DMS53 treated with DMSO at 0.1 percent for 48 hours (cell line): ENCODE measurements around the gene AKAP8L.

Source experiments
- DNase-seq: peaks from one replicate; lab custom pipeline; 2025; ENCODE audit not compliant: unreplicated experiment; lab: John Stamatoyannopoulos, UW

AKAP8L gene

DNA sequence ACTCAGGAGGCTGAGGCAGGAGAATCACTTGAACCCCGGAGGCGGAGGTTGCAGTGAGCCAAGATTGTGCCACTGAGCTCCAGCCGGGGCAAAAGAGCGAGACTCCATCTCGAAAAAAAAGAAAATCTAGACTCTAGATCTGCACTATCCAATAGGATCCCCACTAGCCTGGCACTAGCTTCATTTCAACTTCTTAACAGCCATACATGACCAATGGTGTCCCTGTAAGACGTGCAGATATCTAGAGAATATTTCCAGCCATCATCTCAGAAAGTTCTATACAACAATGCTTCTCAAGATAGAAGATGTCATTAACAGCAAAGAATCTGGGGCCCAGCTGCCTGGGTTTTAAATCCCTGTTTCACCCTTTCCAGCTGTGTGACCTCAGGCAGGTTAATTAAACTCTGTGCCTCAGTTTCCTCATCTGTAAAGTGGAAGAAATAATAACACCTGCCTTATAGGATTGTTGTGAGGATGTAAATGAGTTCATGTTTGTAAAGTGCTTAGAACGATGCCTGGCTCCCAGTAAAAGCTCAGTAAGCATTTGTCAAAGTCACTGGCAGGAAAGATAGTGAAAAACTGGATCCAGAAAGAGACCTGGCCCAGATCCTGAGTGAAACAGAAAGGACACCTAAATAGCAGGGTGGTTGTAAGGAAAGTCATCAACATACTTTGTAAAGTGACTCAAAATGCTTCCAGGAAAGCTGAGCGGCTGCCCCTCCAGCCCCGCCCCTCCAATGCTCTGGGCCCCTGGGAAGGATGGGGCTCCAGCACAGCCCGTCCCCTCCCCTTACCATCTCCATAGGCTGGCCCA is 17.4 kb upstream of the AKAP8L start:
- no peak for DNase-seq

DNA sequence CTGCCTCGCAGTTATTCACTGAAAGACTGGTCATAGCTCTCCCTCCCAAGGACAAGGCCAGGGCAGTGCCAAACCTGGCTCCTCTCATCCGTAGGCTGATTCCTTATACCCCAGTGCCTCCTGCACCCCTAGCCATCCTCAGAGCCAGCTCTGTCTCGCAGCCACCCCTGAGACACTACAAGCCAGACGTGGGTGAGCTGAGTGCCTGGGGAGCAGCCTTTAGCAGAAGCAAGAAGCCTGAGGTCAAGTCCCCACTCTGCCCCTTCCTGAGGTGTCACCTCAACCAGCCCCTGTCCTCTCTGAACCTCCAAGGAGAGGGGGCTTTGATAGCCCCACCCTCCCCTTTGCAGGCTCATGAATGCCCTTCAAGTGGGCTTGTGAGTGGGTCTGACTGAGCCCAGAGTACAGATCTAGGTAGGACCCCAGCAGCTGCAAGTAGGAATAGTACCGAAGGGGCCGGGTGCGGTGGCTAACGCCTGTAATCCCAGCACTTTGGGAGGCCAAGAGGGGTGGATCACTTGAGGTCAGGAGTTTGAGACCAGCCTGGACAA is 14.8 kb upstream of the AKAP8L start:
- no peak for DNase-seq

DNA sequence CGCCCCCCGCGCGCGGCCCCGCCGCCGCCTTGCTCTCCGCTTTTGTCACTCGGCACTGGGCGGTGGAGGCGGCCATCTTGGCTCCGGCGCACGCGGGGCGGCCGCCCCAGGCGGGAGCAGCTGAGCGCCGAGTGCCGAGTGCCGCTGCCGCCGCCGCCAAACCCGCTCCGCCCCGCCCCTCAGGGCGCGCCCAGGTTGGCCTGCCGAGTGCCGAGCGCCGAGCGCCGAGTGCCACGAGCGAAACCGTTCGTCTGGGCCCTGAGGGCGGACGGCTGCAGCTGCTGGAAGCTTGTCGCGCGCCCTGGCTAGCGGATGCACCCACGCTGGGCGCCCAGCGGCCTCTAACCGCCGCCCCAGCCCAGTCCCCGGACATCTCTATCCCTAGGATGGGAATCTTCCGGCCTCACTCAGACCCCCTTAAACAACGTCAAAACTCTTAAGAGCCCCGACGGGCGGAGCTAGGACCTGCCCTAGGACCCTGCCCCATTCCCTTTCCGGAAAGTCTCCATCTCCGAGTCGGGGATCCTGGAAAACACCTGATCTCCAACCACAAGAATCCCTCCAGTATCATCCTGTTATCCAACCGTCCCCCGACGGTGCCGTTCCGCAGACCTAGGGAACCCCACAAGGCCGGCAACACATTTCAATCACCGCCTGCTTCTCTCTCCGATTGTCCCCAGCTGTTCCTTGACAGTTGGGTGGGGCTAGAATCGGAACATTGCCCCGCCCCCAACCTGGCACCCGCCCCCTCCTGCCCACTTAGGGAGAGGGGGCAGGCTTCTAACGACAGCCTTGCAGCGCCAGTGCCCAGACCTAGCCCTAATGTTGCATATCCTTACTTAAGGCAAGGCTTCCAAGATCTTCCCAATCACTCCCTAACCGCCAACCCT is 14.1 kb upstream of the AKAP8L start:
- peak; percentile 68 for DNase-seq

DNA sequence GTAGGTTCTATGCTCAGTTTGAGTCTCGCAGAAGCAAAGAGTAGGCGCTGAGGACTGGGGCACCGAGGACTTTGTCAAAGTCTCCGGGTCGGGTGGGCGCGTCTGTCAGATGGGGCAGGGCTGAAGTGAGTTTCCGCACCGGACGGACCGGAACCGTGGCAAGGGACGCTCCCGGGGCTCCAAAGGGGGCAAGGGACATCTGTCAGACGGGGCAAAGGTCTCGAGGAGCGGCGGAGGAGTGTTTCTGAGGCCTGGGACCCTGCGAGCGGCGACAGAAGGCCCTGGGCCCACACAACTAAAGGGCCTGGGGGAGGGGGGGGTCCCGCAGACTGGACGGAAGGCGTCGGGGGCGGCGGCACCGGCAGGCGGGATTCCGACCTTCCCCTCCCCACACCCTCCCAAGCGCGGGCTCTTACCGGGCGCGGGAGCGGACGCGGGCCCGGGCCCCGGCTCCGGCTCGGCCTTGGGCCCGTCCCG is 13.3 kb upstream of the AKAP8L start:
- no peak for DNase-seq

DNA sequence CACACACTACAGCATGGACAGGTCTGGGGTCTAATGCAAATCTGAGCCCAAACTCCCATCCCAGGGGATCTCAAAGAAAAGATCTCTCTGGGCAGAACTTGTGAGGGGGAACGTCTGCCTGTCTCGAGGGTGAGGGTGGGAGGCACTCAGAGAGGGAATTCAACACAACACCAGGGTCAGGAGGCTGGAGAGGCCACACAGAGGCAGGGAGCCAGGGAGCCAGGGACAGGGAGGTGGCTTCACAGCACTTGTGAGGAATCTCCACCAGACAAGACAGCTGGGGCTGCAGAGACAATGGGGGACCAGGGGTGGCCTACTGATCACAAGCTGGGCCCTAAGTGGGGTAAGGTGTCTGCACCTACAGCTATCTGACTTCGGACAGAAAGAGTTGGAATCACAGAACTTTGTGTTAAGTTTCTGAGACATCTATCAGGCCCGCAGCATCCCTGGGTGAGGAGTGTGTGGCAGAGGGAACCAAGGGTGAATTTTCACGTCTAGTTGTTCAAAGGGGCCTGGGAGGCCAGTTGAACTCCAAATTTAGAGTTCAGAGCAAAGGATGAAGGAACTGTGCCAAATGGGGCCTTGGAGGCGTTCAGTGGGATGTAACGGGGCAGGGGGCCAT is 12.7 kb upstream of the AKAP8L start:
- DNase-seq = no peak

DNA sequence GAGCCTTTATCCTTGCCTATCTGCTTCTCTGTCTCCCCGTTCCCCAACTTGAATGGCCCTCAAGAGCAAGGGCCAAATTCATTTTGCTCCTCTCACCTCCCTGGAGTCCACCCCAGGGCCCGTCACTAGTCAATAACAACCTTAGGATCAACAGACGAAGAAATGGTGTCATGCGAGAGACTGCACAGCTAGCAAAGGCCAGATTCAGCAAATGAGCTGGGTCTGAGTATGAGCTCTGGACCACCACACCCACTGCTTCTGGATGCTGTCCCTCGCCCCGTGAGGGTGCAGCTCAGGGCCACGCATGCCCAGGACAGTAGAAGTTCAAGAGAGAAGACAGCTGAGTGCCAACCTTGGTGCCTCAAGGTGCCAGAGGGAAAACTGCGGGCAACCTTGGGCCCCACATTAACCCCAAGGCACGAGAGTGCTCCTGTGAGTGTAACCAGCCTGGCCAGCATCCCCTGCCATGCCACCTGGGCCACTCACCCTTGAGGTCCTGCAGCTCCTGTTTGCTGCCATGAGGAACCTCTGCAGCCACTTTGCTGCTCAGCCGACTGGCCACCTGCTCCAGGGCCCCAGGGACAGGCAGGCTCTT is 11.8 kb upstream of the AKAP8L start:
- DNase-seq = no peak

DNA sequence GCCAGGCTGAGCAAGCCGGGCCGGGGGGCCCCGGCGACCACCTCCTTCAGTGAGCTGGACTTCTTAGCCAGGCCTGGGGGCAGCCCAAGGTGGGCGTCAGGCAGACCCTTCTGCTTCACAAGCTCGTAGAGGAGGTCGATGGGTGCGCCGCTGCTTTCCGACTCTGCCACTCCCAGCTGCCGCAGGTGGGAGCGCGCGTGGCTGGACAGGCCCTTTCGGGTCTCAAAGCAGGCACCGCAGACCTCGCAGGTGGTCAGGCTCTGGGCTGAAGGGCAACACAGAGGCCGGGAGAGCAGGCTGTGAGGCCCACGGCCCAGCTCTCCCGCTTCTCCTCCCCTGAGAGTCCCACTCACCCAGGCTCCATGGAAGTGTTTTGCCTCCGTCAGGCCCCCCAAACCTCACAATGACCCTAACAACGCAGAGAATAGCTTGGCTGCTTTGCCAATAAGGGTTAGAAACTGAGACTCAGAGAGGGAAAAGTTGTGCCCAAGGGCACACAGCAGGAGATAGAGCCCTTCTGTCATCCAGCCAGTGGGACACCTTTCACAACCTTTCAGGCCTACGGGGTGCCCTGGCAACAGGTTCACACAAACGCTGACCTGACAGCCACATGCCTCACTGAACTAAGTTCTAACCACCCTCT is 11.2 kb upstream of the AKAP8L start:
- no peak for DNase-seq

DNA sequence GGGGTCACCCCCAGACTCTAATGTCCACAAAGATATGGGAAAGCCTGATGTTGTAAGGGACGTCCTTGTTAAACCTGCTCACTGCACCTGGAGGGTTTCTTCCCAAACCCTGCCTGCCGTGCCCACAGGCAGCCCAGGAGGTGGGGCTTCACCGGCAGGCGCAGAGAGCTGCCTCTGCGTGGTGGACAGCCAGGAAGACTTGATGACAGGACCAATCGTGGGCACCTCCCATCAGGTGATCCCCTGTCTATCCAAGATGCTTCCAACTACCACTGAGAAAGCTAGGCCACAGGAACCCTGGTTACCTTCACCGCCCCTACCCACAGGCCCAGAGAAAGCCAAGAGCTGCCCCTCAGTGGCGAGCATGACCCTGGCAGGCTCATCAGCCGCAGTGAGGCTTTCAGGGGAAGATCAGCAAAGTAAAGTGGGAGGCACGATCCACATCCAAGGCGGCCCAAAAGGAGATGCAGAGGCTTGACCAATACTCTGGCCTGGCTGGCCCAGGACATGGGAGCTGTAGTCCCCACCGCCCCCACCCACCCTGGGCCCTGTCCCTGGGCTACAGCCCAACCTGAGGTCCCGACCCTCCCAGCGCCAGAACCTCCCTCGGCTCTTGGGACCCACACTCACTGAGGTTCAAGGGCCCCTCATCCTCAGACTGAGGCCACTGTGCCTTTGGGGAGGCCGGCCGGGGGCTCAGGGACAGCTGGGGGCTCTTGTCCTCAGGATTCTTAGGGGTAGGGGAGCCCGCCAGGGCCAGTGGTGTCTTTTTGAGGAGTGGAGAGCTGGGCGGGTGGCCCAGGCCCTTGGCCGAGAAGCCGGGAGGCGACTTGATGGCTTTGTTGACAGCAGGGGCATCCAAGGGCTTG is 10.4 kb upstream of the AKAP8L start:
- no peak for DNase-seq

DNA sequence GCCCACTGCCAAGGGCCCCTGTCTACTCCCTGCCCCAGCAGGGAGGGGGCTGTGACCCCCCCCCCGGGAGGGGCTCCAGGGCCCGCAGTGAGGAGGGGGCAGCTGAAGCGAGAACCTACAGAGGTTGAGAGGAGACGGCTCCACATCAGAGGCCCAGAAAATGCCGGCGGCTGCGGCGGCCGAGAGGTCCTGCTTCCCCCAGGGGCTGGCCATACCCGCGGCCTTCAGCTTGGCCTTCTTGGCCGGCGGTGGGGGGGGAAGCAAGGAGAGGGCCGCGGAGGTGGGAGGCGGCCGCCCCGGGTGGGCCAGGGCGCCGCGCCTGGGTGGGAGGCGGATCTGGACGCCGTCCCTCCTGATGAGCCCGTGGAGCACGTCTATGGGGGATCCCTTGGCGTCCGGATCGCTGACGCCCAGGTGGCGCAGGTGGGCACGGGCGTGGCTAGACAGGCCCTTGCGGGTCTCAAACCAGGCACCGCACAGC is 9.2 kb upstream of the AKAP8L start:
- no peak for DNase-seq

DNA sequence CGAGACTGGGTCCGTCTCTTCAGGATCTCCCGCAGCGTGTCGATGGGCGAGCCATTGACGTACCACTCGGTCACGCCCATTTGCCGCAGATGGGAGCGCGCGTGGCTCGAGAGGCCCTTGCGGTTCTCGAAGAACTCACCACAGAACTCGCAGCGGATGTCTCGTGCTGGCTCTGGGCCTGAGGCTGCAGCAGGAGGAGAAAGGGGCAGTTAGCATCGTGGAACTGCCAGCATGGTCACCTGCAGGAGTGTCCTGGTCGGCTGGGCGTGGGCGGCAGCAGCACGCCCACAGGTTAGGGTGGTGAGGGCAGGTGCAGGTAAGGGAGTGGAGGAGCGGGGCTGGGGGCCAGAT is 8.5 kb upstream of the AKAP8L start:
- no peak for DNase-seq

DNA sequence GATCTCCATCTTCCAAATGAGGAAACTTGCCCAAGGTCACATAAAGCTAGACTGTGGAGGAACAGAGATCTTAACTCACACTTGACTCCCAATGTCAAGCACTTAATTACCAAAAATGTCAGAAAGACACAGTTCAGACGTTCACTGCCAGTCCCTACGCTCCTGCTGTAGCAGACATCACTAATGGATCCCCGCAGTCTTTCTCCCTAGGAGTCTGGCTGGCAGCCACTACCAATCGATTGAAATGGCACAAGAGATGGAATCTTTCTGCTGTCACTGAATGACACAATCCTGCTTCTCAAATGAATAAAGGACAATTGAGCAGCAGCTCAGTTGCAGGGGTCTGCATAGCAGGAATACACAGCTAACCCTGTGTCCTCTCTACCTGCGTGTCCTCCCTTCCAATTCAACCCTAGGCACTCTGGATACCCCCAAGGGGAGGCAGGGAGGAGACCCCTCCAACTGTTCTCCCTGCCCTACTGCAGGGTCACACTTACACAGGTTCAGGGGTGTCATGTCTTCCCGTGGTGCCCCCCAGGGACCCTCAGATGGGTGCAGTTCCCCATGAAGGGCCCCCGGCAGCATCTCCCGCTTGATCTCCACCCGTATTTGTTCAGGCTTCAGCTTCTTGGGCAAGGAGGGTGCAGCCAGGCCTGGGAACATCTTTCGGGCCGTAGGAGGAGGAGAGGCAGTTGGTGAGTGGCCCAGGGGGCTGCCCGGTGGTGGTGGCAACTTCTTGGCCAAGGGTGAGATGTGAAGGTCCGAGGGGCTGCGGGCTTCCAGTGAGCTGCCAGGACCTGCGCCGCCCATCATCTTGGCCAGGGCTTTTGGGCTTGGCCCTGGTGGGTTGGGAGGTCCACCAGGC is 7.9 kb upstream of the AKAP8L start:
- no peak for DNase-seq

DNA sequence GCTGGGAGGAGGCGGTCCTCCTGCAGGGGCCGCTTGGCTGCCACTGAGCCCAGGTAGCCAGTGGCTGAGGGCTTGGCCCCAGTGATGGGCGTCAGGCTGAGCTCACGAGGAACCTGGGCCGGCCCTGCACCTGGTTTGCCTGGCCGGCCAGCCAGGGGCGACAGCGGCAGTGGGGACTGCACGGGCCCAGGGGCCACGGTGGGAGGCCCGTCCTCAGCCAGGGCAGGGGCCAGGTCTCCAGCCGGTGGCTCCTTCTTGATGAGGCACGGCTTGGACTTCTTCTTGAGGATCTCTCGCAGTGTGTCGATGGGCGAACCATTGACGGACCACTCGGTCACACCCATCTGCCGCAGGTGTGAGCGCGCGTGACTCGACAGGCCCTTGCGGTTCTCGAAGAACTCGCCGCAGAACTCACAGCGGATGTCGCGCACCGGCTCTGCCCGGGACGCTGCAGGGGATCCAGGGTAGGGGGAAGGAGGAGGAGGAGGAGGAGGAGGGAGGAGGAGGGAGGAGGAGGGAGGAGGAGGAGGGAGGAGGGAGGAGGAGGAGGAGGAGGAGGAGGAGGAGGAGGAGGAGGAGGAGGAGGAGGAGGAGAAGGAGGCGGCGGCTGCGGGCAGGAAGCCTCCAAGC is 6.6 kb upstream of the AKAP8L start:
- no peak for DNase-seq

DNA sequence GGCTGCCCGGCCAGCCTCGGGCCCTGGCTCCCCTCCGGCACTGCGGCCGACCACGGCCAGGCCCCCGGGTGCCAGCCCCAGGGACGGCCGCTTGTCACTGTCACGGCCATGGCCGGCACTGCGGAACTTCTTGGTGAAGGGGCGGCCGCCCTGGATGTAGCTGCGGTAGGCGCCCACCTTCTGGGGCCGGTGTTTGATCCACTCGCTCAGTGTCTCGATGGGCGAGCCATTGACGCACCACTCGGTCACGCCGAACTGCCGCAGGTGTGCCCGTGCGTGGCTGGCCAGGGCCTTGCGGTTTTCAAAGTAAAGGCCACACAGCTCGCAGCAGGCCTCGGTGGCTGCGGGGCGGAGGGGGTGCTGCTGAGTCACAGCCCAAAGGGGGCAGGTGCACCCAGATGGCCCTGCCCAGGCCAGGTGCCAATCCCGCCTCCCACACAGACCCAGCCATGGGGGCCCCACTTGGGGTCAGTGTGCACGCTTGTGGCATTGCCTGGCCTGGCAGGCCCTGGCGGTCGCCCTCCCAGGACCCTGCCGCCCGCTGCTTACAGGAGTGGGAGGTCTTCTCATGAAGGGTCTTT is 6.0 kb upstream of the AKAP8L start:
- no peak for DNase-seq

DNA sequence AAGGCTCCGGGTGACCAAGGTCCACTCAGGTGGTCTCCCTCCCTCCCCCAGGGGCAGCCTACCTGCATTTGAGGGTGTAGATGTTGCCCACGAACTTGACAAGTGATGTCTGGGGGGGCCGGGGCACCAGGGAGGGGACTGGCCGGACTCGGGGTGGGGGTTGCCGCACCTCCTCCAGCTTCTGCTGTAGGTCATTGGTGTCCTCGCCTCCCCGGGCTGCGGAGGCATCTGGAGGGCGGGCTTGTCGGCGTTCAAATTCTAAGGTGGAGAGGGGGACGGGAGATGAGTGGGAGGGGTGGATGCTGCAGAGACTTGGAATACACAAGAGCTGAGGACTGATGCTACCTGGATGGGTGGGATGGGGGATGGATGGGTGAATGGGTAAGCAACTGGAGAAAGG is 5.3 kb upstream of the AKAP8L start:
- no peak for DNase-seq

DNA sequence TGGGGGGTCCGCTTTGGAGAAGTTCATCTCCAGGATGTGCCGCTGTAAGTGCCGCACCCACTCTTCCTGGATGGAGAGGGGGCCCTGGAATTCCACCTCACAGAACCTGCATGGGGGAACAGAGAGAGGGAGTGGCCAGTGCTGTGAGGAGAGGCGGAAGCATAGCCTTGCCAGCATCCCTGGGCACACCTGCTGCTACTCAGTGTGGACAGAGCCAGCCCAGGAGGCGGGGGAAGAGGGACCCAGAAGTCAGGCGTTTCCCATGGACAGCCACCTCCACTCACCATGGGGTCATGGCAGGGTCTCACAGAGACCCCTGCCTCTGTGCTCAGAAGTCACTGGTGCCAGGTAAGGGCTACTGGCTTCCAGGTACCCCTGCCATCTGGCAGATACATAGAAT is 4.3 kb upstream of the AKAP8L start:
- DNase-seq = no peak

DNA sequence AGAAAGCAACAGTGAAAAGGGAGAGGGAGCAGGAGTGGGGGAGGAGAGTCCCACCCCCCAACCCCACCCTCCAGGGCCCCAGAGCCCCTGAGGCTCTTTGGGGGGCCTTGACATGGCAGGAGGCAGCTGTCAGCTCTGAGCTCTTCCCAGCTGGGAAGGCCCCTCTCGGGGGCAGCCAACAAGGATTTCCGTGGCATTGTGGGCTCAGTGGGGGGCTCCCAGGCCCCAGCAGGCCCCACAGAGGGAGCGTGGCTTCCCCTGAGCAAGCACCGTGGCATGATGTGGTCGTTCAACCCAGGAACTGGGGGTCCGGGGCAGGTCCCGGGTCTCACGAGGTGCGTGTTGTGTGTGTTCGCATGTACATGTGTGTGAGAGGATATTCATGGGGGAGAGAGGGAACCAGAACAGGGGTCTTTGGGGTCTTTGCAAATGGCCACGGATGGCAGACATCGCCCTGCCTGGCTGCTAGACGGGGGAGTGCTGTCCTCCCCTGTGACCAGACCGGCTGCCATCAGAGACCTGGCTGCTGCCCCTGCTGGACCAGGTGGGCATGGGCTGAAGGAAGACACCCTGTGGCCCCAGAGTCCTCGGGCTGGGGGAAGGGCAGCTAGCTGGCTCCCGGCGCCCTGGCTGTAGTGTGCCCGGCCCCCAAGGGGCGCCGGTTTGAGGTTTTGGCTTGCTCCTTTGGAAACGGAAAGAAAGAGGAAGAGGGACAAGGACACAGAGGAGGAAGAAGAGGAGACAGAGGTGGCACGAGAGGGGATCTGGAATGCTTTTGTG is 3.7 kb upstream of the AKAP8L start:
- no peak for DNase-seq

DNA sequence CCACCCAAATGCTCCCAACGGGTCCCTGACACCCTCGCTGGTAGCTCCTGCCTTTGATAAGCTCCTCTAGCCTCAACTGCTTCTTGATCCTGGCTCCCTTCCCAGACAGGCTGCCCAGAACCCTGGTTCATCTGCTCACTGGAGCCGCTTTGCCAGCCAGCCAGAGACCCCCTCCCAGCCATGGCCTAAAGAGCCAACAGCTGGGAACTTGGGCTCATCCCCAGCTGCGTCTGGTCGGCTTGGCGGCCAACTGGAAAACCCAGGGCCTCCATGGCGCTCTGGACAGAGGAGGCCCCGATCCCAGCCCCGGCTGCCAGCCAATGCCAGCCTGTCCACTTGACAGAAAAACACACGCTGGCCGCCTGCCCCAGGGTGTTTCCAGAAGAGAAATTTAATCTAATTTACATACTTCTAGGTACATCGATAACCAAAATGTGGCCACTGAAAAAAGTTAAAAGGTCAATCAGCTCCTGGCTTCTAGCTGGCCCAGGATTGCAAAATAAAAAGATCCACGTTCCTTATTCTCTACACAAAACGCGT is 3.0 kb upstream of the AKAP8L start:
- no peak for DNase-seq
